Neutrophil (primary cell): ENCODE measurements around the gene TDRD15.
"Not testable (repeated sequence)": the region's sequence is repeated elsewhere in the genome, so short reads cannot be mapped to it uniquely, and the experiment has no call there.

ENCODE experiments used
- H3K27ac ChIP-seq: fragments of 200-600 bp; sonication (generic); 2 replicates; pipeline ENCODE4 v1.5.1; 2016; ENCODE audit warnings: mild to moderate bottlenecking, moderate library complexity
- H3K27me3 ChIP-seq: fragments of 200-600 bp; sonication (generic); 2 replicates; pipeline ENCODE4 v1.6.0; 2016; ENCODE audit warnings: mild to moderate bottlenecking
- H3K36me3 ChIP-seq: fragments of 200-600 bp; sonication (generic); 2 replicates; pipeline ENCODE4 v1.5.1; 2017
- H3K4me1 ChIP-seq, 2 experiments: fragments of 200-600 bp in 1 of 2; sonication (generic) in 1 of 2; 1 replicate in 1 of 2; 2 replicates in 1 of 2; pipeline versions ENCODE4 v1.5.1 to v1.6.1; 2013 to 2016; ENCODE audit warnings: low read depth in 1 of 2, low read length in 1 of 2, mild to moderate bottlenecking in 1 of 2, moderate library complexity in 1 of 2; ENCODE audit not compliant: control insufficient read depth in 1 of 2, insufficient read depth in 1 of 2
- H3K4me3 ChIP-seq, 2 experiments: fragments of 200-600 bp in 1 of 2; sonication (generic) in 1 of 2; 1 replicate in 1 of 2; 2 replicates in 1 of 2; pipeline ENCODE4 v1.5.1; 2013 to 2016; ENCODE audit warnings: low read depth in 1 of 2, low read length in 1 of 2, mild to moderate bottlenecking in 1 of 2, moderate library complexity in 1 of 2
- H3K9me3 ChIP-seq: fragments of 200-600 bp; sonication (generic); 2 replicates; pipeline ENCODE4 v1.5.1; 2016
- CTCF ChIP-seq: fragments of 200-600 bp; sonication (generic); IDR thresholded peaks from 2 replicates; pipeline ENCODE4 v1.5.1; 2016; ENCODE audit warnings: antibody characterized with exemption

Gene TDRD15

GRCh38 chr2:21095178-21095577 is 28.6 kb upstream of the TDRD15 start:
- H3K4me1 ChIP-seq, result no peaks in the 10 kb centered on the region
- H3K36me3 ChIP-seq, result no peaks in the 10 kb centered on the region
- H3K27ac ChIP-seq, result no peak overlapping the region
- TF ChIP-seq CTCF, result no peak
- H3K9me3 ChIP-seq, result no peaks in the 10 kb centered on the region
- H3K4me3 ChIP-seq, result no peak overlapping the region
- H3K27me3 ChIP-seq, result no peaks in the 10 kb centered on the region

- Histone ChIP-seq H3K4me3 (no peak overlapping the region), H3K36me3 (no peaks in the 10 kb centered on the region), H3K27me3 (no peaks in the 10 kb centered on the region), H3K4me1 (no peaks in the 10 kb centered on the region), H3K27ac (no peak overlapping the region), H3K9me3 (no peaks in the 10 kb centered on the region)
- TF ChIP-seq CTCF, result no peak
Measured at GRCh38 chr2:21095714-21096113, 28.1 kb upstream of the TDRD15 start.

- Histone ChIP-seq H3K36me3 (no peaks in the 10 kb centered on the region), H3K27ac (no peak overlapping the region), H3K4me3 (no peak overlapping the region), H3K27me3 (no peaks in the 10 kb centered on the region), H3K9me3 (no peaks in the 10 kb centered on the region), H3K4me1 (no peaks in the 10 kb centered on the region)
- TF ChIP-seq CTCF, result no peak
Measured at GRCh38 chr2:21096458-21096857, 27.3 kb upstream of the TDRD15 start.

GRCh38 chr2:21097331-21097730 is 26.4 kb upstream of the TDRD15 start:
- H3K27me3 ChIP-seq, result no peaks in the 10 kb centered on the region
- H3K27ac ChIP-seq, result no peak overlapping the region
- no peak overlapping the region for H3K4me3 ChIP-seq
- H3K4me1 ChIP-seq, result no peaks in the 10 kb centered on the region
- no peak for TF ChIP-seq CTCF
- no peaks in the 10 kb centered on the region for H3K36me3 ChIP-seq
- no peaks in the 10 kb centered on the region for H3K9me3 ChIP-seq

GRCh38 chr2:21098294-21098693 is 25.5 kb upstream of the TDRD15 start:
- Histone ChIP-seq H3K36me3 (no peaks in the 10 kb centered on the region), H3K4me1 (no peaks in the 10 kb centered on the region), H3K9me3 (no peaks in the 10 kb centered on the region), H3K27ac (no peak overlapping the region), H3K27me3 (no peaks in the 10 kb centered on the region), H3K4me3 (no peak overlapping the region)
- no peak for TF ChIP-seq CTCF

GRCh38 chr2:21099281-21099907 is 24.4 kb upstream of the TDRD15 start:
- H3K9me3 ChIP-seq, result no peaks in the 10 kb centered on the region
- H3K27ac ChIP-seq, result no peak overlapping the region
- H3K36me3 ChIP-seq, result no peaks in the 10 kb centered on the region
- no peak for TF ChIP-seq CTCF
- no peaks in the 10 kb centered on the region for H3K27me3 ChIP-seq
- H3K4me1 ChIP-seq, result no peaks in the 10 kb centered on the region
- H3K4me3 ChIP-seq, result no peak overlapping the region

- H3K4me3 ChIP-seq, H3K27me3 ChIP-seq, H3K9me3 ChIP-seq, H3K27ac ChIP-seq, H3K4me1 ChIP-seq, H3K36me3 ChIP-seq: not testable (repeated sequence)
Measured at GRCh38 chr2:21101514-21102155, 22.1 kb upstream of the TDRD15 start.
